Neural cell (in vitro differentiated cells): Measurements from ENCODE around the gene SLC9C1. TPM values are rescaled to one million over a fixed set of nuclear protein-coding genes. Genes with fewer than 3 reads are reported as not detected.
A peak's percentile ranks its signal among the peaks of the same experiment; 100 is the strongest.

ENCODE experiments used
- H2AFZ ChIP-seq: fragments of 200-600, 300-800 bp; sonication (generic), shearing (Covaris generic); 2 replicates; pipeline ENCODE4 v1.6.0; 2014; ENCODE audit warnings: low read depth, mild to moderate bottlenecking, antibody characterized with exemption, low read length, moderate library complexity
- H3F3A ChIP-seq: fragments of 200-600 bp; shearing (Covaris generic); 2 replicates; pipeline ENCODE4 v1.6.1; 2016; ENCODE audit warnings: mild to moderate bottlenecking, moderate library complexity, mixed read lengths, antibody characterized with exemption, low read length; ENCODE audit not compliant: insufficient read depth, poor library complexity, severe bottlenecking
- H3K27ac ChIP-seq: fragments of 200-600, 300-800 bp; sonication (generic), shearing (Covaris generic); 2 replicates; pipeline ENCODE4 v1.5.1; 2014; ENCODE audit warnings: mild to moderate bottlenecking, low read length, moderate library complexity
- H3K27me3 ChIP-seq: fragments of 300-800, 200-600 bp; sonication (generic), shearing (Covaris generic); 2 replicates; pipeline ENCODE4 v1.6.0; 2014; ENCODE audit warnings: mild to moderate bottlenecking, low read depth, low read length, moderate library complexity; ENCODE audit not compliant: insufficient read depth
- H3K36me3 ChIP-seq: fragments of 300-800, 200-600 bp; sonication (generic), shearing (Covaris generic); 2 replicates; pipeline ENCODE4 v1.5.1; 2014; ENCODE audit warnings: mild to moderate bottlenecking, antibody characterized with exemption, low read length, moderate library complexity; ENCODE audit not compliant: insufficient read depth
- H3K4me2 ChIP-seq: fragments of 300-800, 200-600 bp; sonication (generic), shearing (Covaris generic); 2 replicates; pipeline ENCODE4 v1.6.0; 2014; ENCODE audit warnings: mild to moderate bottlenecking, low read length
- H3K4me3 ChIP-seq: fragments of 300-800, 200-600 bp; sonication (generic), shearing (Covaris generic); 2 replicates; pipeline ENCODE4 v1.5.1; 2014; ENCODE audit warnings: mild to moderate bottlenecking, low read length, moderate library complexity
- H3K79me2 ChIP-seq: fragments of 200-600 bp; shearing (Covaris generic); replicated peaks from 2 replicates; pipeline ENCODE4 v1.6.0; 2014; ENCODE audit warnings: mild to moderate bottlenecking, low read length, moderate library complexity; ENCODE audit not compliant: insufficient read depth
- H3K9ac ChIP-seq: fragments of 300-800, 200-600 bp; sonication (generic), shearing (Covaris generic); 2 replicates; pipeline ENCODE4 v1.6.1; 2016; ENCODE audit warnings: mild to moderate bottlenecking, low read length, mixed read lengths
- H3K9me2 ChIP-seq: fragments of 200-600 bp; shearing (Covaris generic); 2 replicates; pipeline ENCODE4 v1.6.1; 2016; ENCODE audit warnings: mild to moderate bottlenecking, low read length, mixed read lengths; ENCODE audit not compliant: insufficient read depth
- H3K9me3 ChIP-seq: fragments of 200-600, 300-800 bp; sonication (generic), shearing (Covaris generic); 2 replicates; pipeline ENCODE4 v1.6.1; 2016; ENCODE audit warnings: mild to moderate bottlenecking, mixed run types, low read length, moderate library complexity, mixed read lengths
- H4K20me1 ChIP-seq: fragments of 200-600 bp; shearing (Covaris generic); 2 replicates; pipeline ENCODE4 v1.6.1; 2016; ENCODE audit warnings: mild to moderate bottlenecking, mixed run types; ENCODE audit not compliant: insufficient read depth
- CTCF ChIP-seq: fragments of 450-650 bp; IDR thresholded peaks from 2 replicates; pipeline ENCODE4 v1.5.1; 2014; ENCODE audit warnings: antibody characterized with exemption, mild to moderate bottlenecking, moderate library complexity; ENCODE audit not compliant: poor library complexity, severe bottlenecking
- EP300 ChIP-seq: fragments of 450-650 bp; conservative IDR thresholded peaks from 2 replicates; pipeline ENCODE4 v1.6.1; 2014; ENCODE audit warnings: antibody characterized with exemption, mild to moderate bottlenecking, moderate library complexity; ENCODE audit not compliant: poor library complexity, severe bottlenecking
- EZH2 ChIP-seq: fragments of 200-600, 300-800 bp; shearing (Covaris generic), sonication (generic); IDR thresholded peaks from 2 replicates; pipeline ENCODE4 v1.6.1; 2014; ENCODE audit warnings: antibody characterized with exemption, low read length, borderline replicate concordance, mild to moderate bottlenecking; ENCODE audit not compliant: insufficient read depth, poor library complexity, severe bottlenecking
- MXI1 ChIP-seq: fragments of 450-650 bp; conservative IDR thresholded peaks from 2 replicates; pipeline ENCODE4 v1.6.1; 2014; ENCODE audit warnings: antibody characterized with exemption, mild to moderate bottlenecking; ENCODE audit not compliant: poor library complexity, severe bottlenecking
- POLR2AphosphoS5 ChIP-seq: IDR thresholded peaks from 2 replicates; pipeline ENCODE4 v1.6.1; 2012
- RAD21 ChIP-seq: fragments of 450-650 bp; conservative IDR thresholded peaks from 2 replicates; pipeline ENCODE4 v1.6.1; 2014; ENCODE audit warnings: antibody characterized with exemption, mild to moderate bottlenecking, moderate library complexity
- REST ChIP-seq: IDR thresholded peaks from 2 replicates; pipeline ENCODE4 v1.6.1; 2012; ENCODE audit warnings: borderline replicate concordance
- SMC3 ChIP-seq: fragments of 450-650 bp; conservative IDR thresholded peaks from 2 replicates; pipeline ENCODE4 v1.6.1; 2014; ENCODE audit warnings: antibody characterized with exemption, mild to moderate bottlenecking, moderate library complexity; ENCODE audit not compliant: poor library complexity
- TAF1 ChIP-seq: IDR thresholded peaks from 2 replicates; pipeline ENCODE4 v1.6.1; 2012; ENCODE audit warnings: low read depth
- polyA plus RNA-seq: library from polyadenylated mRNA; depleted of rRNA; stranded (reverse); fragments of >200 nt; gene quantifications from 2 replicates; pipeline ENCODE4 v1.2.3, GENCODE V29; 2014

SLC9C1 gene
- polyA plus RNA-seq, 1 donor from 2014 or later = not detected

GRCh38 chr3:112111785-112112402, 182.1 kb downstream of the SLC9C1 start:
- TF ChIP-seq TAF1 = no peak
- TF ChIP-seq MXI1 = no peak
- TF ChIP-seq RAD21 = peak; percentile 61
- no peak for TF ChIP-seq POLR2AphosphoS5
- TF ChIP-seq EZH2 = no peak
- peak; percentile 56 for TF ChIP-seq CTCF
- TF ChIP-seq SMC3 = peak; percentile 63
- no peak for TF ChIP-seq EP300
- no peak for TF ChIP-seq REST

GRCh38 chr3:112109322-112109721, 184.7 kb downstream of the SLC9C1 start:
- Histone ChIP-seq H3K79me2 (no peaks in the 10 kb centered on the region), H3K9me3 (no peaks in the 10 kb centered on the region), H4K20me1 (no peaks in the 10 kb centered on the region), H3K27me3 (no peaks in the 10 kb centered on the region), H2AFZ (no peak overlapping the region), H3K4me3 (no peak overlapping the region), H3K4me2 (no peak overlapping the region), H3K36me3 (no peaks in the 10 kb centered on the region), H3K27ac (no peak overlapping the region), H3K9me2 (no peaks in the 10 kb centered on the region), H3F3A (no peaks in the 10 kb centered on the region), H3K9ac (no peak overlapping the region)
- TF ChIP-seq SMC3 = no peak
- TF ChIP-seq EZH2 = no peak
- TF ChIP-seq TAF1 = no peak
- TF ChIP-seq MXI1 = no peak
- no peak for TF ChIP-seq CTCF
- no peak for TF ChIP-seq POLR2AphosphoS5
- TF ChIP-seq EP300 = no peak
- TF ChIP-seq RAD21 = no peak
- no peak for TF ChIP-seq REST

More at GRCh38 chr3:112111785-112112402, 182.1 kb downstream of the SLC9C1 start:
- H3K27ac ChIP-seq = no peak overlapping the region
- H3K4me2 ChIP-seq = no peak overlapping the region
- no peak overlapping the region for H3K4me3 ChIP-seq
- H3K9me2 ChIP-seq = no peaks in the 10 kb centered on the region
- H3K36me3 ChIP-seq = no peaks in the 10 kb centered on the region
- no peak overlapping the region for H3K9ac ChIP-seq
- no peak overlapping the region for H2AFZ ChIP-seq
- no peaks in the 10 kb centered on the region for H3K79me2 ChIP-seq
- H3F3A ChIP-seq = no peaks in the 10 kb centered on the region
- H4K20me1 ChIP-seq = no peaks in the 10 kb centered on the region
- H3K27me3 ChIP-seq = no peaks in the 10 kb centered on the region
- no peaks in the 10 kb centered on the region for H3K9me3 ChIP-seq
